Type B pancreatic cell (in vitro differentiated cells): ENCODE results near the gene GRIK4. TPM values are rescaled to one million over a fixed set of nuclear protein-coding genes. Genes with fewer than 3 reads are reported as not detected.

Experiments used
- DNase-seq: peaks from one replicate; pipeline ENCODE4 v3.0.0; 2021; ENCODE audit warnings: mixed read lengths; ENCODE audit not compliant: unreplicated experiment; ENCODE audit errors: extremely low spot score
- H3K27ac Mint-ChIP-seq: 2 replicates; pipeline ENCODE4 v1.8.0; 2021; ENCODE audit warnings: mild to moderate bottlenecking, mixed read lengths
- H3K27me3 Mint-ChIP-seq: 2 replicates; pipeline ENCODE4 v1.8.0; 2021; ENCODE audit warnings: mixed read lengths
- H3K36me3 Mint-ChIP-seq: 2 replicates; pipeline ENCODE4 v1.8.0; 2021; ENCODE audit warnings: mixed read lengths
- H3K4me1 Mint-ChIP-seq: one replicate; pipeline ENCODE4 v1.8.0; 2021; ENCODE audit warnings: mixed read lengths; ENCODE audit not compliant: unreplicated experiment
- H3K4me3 Mint-ChIP-seq: 2 replicates; pipeline ENCODE4 v1.8.0; 2021; ENCODE audit warnings: mild to moderate bottlenecking, mixed read lengths
- H3K9me3 Mint-ChIP-seq: 2 replicates; pipeline ENCODE4 v1.8.0; 2021; ENCODE audit warnings: mixed read lengths
- total RNA-seq: library from RNA; stranded (reverse); gene quantifications from 2 replicates; pipeline ENCODE4 v1.2.1, GENCODE V29; 2021; ENCODE audit warnings: low replicate concordance
- TF ChIP-seq, protein P1 (sequence below): fragments of 200-600 bp; sonication (generic); conservative IDR thresholded peaks from 2 replicates; pipeline ENCODE4 v1.5.0; 2021; ENCODE audit warnings: antibody characterized with exemption, mild to moderate bottlenecking

Gene GRIK4
- total RNA-seq, 1 donor from 2014 or later, result 0.72 TPM

GRCh38 chr11:120746836-120747609 lies 235.5 kb downstream of the GRIK4 start:
- TF ChIP-seq, protein P1, sequence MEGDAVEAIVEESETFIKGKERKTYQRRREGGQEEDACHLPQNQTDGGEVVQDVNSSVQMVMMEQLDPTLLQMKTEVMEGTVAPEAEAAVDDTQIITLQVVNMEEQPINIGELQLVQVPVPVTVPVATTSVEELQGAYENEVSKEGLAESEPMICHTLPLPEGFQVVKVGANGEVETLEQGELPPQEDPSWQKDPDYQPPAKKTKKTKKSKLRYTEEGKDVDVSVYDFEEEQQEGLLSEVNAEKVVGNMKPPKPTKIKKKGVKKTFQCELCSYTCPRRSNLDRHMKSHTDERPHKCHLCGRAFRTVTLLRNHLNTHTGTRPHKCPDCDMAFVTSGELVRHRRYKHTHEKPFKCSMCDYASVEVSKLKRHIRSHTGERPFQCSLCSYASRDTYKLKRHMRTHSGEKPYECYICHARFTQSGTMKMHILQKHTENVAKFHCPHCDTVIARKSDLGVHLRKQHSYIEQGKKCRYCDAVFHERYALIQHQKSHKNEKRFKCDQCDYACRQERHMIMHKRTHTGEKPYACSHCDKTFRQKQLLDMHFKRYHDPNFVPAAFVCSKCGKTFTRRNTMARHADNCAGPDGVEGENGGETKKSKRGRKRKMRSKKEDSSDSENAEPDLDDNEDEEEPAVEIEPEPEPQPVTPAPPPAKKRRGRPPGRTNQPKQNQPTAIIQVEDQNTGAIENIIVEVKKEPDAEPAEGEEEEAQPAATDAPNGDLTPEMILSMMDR, result no peak
- Mint-ChIP-seq H3K4me1 (peaks cover 5% of the 10 kb centered on the region), H3K9me3 (no peaks in the 10 kb centered on the region), H3K27me3 (peaks cover 9% of the 10 kb centered on the region), H3K4me3 (no peak overlapping the region), H3K27ac (no peak overlapping the region), H3K36me3 (no peaks in the 10 kb centered on the region)
- no peak for DNase-seq

DNA sequence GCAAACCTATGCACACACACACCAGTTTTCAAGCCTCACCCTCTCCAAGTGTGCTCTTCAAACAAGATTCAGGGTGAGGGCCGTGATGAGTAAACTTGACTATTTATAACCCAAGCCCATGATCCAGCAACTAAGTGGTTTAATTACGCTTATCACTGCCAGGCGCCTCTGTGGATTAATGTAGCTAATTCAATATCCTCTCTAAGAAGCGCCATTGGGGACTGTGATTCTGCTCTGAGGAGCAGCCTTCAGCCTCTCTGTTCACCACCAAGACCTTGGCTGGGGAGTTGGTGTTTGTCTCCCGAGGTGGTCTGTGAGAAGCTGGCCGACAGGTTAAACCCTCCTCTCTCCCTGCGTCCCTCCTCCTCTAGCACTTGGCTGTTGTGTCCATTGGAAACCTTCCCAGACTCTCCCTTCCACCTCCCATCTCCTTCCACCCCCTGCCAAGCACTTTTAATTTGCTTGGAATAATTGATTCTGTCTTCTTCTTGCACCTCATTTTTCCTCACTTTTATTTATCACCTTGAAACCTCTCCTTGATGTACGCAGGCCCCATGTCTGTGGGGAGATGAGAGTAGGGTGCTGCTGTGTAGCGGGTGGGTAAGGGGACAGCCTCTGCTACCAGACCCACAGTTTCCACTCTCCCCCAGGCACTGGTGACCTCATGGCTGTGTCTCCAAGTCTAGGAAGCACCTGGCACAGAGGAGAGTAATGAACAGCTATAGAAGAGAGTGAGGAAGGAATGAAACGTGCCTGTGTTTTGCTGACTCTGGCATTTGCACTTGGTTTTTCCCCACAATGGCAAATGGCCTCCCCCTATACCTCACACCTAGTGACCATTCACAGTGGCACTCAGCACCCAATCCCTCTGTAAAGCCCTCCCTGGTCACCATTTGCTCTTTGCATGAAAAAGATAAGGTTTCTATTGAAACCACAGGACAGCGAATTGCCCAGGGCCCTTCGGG lies 236.6 kb downstream of the GRIK4 start:
- H3K4me3 Mint-ChIP-seq, result no peak overlapping the region
- TF ChIP-seq, protein P1, result no peak
- H3K36me3 Mint-ChIP-seq, result no peaks in the 10 kb centered on the region
- H3K9me3 Mint-ChIP-seq, result no peaks in the 10 kb centered on the region
- no peak for DNase-seq
- H3K4me1 Mint-ChIP-seq, result peaks cover 5% of the 10 kb centered on the region
- no peak overlapping the region for H3K27ac Mint-ChIP-seq
- peaks cover 9% of the 10 kb centered on the region for H3K27me3 Mint-ChIP-seq

DNA sequence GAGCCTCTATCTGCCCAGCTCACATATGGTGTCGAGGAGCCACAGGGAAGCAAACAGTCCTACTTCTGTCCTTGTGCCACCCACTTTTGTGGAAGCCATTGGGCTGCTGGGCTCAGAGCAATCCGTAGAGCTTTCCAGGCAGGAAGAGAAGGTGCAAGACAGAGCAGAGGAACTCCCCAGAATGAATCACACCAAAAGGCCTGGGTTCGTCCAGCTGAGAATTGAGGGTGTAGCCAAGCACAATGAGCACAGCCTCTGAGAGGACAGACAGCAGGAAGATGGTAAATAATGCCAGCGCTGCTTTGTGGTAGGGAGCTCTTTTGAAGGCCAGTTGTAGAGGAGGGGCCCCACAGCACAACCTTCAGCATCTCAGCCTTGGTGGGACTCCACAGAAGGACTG lies 237.8 kb downstream of the GRIK4 start:
- Mint-ChIP-seq H3K9me3 (no peaks in the 10 kb centered on the region), H3K4me3 (no peak overlapping the region), H3K4me1 (peaks cover 5% of the 10 kb centered on the region), H3K27me3 (peaks cover 7% of the 10 kb centered on the region), H3K36me3 (no peaks in the 10 kb centered on the region), H3K27ac (no peak overlapping the region)
- TF ChIP-seq, protein P1, result no peak
- no peak for DNase-seq

DNA sequence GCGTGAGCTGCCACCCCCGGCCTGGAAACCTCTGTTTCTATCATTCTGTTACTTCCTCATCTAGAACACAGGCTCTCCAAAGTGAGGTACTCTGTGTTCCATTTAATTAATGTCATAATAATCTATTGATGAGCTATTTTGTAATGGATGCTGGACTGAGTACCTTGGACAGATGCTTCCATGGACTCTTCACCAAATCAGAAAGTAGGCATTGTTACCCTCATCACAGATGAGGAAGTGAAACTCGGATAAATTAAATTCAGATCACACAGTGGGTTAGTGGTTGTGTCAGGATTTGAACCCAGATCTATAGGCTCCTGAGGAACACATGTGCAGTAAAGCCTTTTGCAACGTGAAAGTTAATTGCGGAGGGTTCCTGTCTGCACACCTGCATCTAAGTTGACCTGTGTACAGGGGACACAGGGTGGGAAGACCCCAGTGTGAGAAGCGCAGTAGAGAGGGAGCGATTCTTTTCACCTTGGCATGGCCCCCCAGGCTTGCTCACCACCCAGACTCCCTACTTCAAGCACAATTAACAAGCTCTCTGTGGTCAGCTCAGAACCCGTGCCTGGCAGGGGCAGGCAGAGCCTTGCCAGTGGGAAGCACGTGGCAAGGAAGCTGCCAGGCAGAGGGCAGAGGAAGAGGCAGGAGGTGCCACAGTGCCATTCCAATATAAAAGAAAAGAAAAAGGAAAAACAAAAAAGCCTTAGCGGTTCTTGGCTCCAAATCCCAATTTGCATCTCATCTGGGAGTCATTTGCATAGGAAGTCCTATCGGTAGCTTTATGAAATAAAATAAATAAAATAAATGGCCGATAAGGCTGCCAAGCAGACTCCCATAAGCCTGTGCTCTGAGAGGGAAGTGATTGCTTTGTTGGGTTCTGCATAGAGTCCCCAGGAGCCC lies 239.3 kb downstream of the GRIK4 start:
- Mint-ChIP-seq H3K4me1 (peaks cover 5% of the 10 kb centered on the region), H3K9me3 (no peaks in the 10 kb centered on the region), H3K27ac (no peak overlapping the region), H3K36me3 (no peaks in the 10 kb centered on the region), H3K4me3 (no peak overlapping the region), H3K27me3 (peaks cover 4% of the 10 kb centered on the region)
- TF ChIP-seq, protein P1, result no peak
- no peak for DNase-seq

DNA sequence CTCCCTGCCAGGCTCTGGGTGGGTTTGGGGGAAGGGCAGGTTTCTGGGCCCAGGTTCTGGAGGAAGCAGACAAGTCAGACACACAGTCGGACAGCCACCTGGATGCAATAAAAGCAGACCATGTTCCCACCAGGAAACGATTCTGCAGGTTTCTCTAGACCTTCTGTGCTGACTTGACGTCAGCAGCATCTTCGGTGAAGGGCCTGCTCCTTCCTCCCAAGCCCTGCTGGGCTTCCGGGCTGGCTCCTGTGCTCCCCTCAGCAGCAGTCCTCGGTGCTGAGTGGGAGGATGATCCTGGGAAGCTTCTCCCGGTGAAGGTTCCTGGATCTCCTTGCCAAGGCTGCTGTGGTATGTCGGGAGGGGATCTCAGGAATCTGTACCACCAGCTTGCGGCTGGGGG lies 240.0 kb downstream of the GRIK4 start:
- H3K36me3 Mint-ChIP-seq, result no peaks in the 10 kb centered on the region
- H3K4me1 Mint-ChIP-seq, result no peaks in the 10 kb centered on the region
- no peaks in the 10 kb centered on the region for H3K9me3 Mint-ChIP-seq
- TF ChIP-seq, protein P1, result no peak
- no peak for DNase-seq
- H3K27ac Mint-ChIP-seq, result no peak overlapping the region
- H3K4me3 Mint-ChIP-seq, result no peak overlapping the region
- H3K27me3 Mint-ChIP-seq, result no peaks in the 10 kb centered on the region
